Hepatocyte (in vitro differentiated cells): ENCODE results near the gene RASIP1.

ENCODE experiments used
- CTCF ChIP-seq: fragments of 200-600 bp; sonication (generic); IDR thresholded peaks from 2 replicates; pipeline ENCODE4 v1.5.1; 2016; ENCODE audit warnings: antibody characterized with exemption, mild to moderate bottlenecking; ENCODE audit not compliant: poor library complexity
- EZH2phosphoT487 ChIP-seq: fragments of 200-600 bp; sonication (generic); IDR thresholded peaks from one replicate; pipeline ENCODE4 v1.6.1; 2018; ENCODE audit warnings: antibody characterized with exemption, mild to moderate bottlenecking, low read depth, moderate library complexity; ENCODE audit not compliant: unreplicated experiment, severe bottlenecking

DNA sequence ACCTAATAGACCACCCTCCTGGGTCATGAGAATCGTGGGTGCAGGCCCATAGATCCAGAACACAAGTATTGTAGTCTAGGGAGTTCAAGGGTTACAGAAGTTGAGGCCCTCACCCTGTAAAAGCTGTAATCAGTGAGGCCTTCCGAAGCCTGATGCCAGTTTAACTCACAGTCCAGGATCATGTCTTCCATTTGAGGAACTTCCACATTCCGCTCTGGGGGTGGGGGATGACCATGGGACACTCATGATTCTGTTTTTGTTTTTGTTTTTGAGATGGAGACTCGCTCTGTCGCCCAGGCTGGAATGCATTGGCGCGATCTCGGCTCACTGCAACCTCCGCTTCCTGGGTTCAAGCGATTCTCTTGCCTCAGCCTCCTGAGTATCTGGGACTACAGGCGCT is 1.7 kb upstream of the RASIP1 start:
- TF ChIP-seq CTCF = no peak
- TF ChIP-seq EZH2phosphoT487 = no peak
